IMR-90 (cell line): ENCODE measurements around the gene CBX6. TPM values are rescaled to one million over a fixed set of nuclear protein-coding genes. Genes with fewer than 3 reads are reported as not detected.

Source experiments
- ATAC-seq: fragments of 200-7000 bp; cut with Tn5 transposase; 2 replicates; pipeline ENCODE4 v1.9.1; 2020; ENCODE audit warnings: low read depth, mild to moderate bottlenecking, moderate library complexity
- BruUV-seq: library from RNA; stranded (reverse); fragments of 400-500 nt; replicated peaks from 2 replicates; lab custom pipeline; 2021; lab: Mats Ljungman, UMichigan
- CTCF ChIA-PET: fragments of 300-600 bp; formaldehyde crosslinking; extraction: SDS; loops from one replicate; lab custom pipeline; 2021; ENCODE audit warnings: antibody characterized with exemption; lab: Yijun Ruan, JAX
- POLR2A ChIA-PET: fragments of 300-600 bp; sonication (Branson Sonifier 250); formaldehyde crosslinking; loops from one replicate; lab custom pipeline; 2022; ENCODE audit warnings: antibody characterized with exemption; ENCODE audit not compliant: unreplicated experiment; lab: Charles Lee
- DNase-seq: peaks from one replicate; pipeline ENCODE4 v3.0.0; 2013
- H2AFZ ChIP-seq: replicated peaks from 2 replicates; pipeline ENCODE3; 2013; ENCODE audit warnings: low read length, mild to moderate bottlenecking; ENCODE audit not compliant: poor library complexity
- H2AK5ac ChIP-seq: 2 replicates; pipeline ENCODE4 v1.6.1; 2013; ENCODE audit warnings: low read depth, low read length, inconsistent platforms
- H2AK9ac ChIP-seq: replicated peaks from 2 replicates; pipeline ENCODE3; 2013; ENCODE audit warnings: mild to moderate bottlenecking, low read depth, low read length, moderate library complexity; ENCODE audit not compliant: poor library complexity
- H2BK120ac ChIP-seq: 2 replicates; pipeline ENCODE4 v1.6.1; 2013; ENCODE audit warnings: low read depth, low read length, inconsistent platforms
- H2BK15ac ChIP-seq: 3 replicates; pipeline ENCODE4 v1.6.1; 2013; ENCODE audit warnings: low read depth, low read length, inconsistent platforms
- H2BK20ac ChIP-seq: 2 replicates; pipeline ENCODE4 v1.6.1; 2013; ENCODE audit warnings: low read depth, mild to moderate bottlenecking, inconsistent platforms, low read length, moderate library complexity
- H2BK5ac ChIP-seq: 2 replicates; pipeline ENCODE4 v1.6.1; 2013; ENCODE audit warnings: mild to moderate bottlenecking, low read depth, low read length, inconsistent platforms; ENCODE audit not compliant: poor library complexity, severe bottlenecking
- H3K14ac ChIP-seq: replicated peaks from 2 replicates; pipeline ENCODE4 v1.6.1; 2013; ENCODE audit warnings: low read depth, low read length, inconsistent platforms
- H3K18ac ChIP-seq: 2 replicates; pipeline ENCODE4 v1.6.1; 2013; ENCODE audit warnings: low read depth, low read length, control low read depth
- H3K23ac ChIP-seq: 2 replicates; pipeline ENCODE4 v1.6.1; 2013; ENCODE audit warnings: low read depth, low read length, inconsistent platforms
- H3K27ac ChIP-seq: 2 replicates; pipeline ENCODE4 v1.5.1; 2013; ENCODE audit warnings: mild to moderate bottlenecking, control low read depth, low read length; ENCODE audit not compliant: insufficient read depth
- H3K27me3 ChIP-seq: 2 replicates; pipeline ENCODE4 v1.6.1; 2013; ENCODE audit warnings: low read length; ENCODE audit not compliant: control insufficient read depth, insufficient read depth
- H3K36me3 ChIP-seq: 2 replicates; pipeline ENCODE4 v1.6.1; 2013; ENCODE audit warnings: low read length, mixed read lengths; ENCODE audit not compliant: control insufficient read depth, insufficient read depth
- H3K4ac ChIP-seq: 2 replicates; pipeline ENCODE4 v1.6.1; 2013; ENCODE audit warnings: low read depth, low read length, inconsistent platforms
- H3K4me1 ChIP-seq: 2 replicates; pipeline ENCODE4 v1.6.1; 2013; ENCODE audit warnings: low read length, mixed read lengths; ENCODE audit not compliant: control insufficient read depth, insufficient read depth
- H3K4me2 ChIP-seq: 2 replicates; pipeline ENCODE4 v1.6.1; 2013; ENCODE audit warnings: low read depth, mild to moderate bottlenecking, control low read depth, low read length, moderate library complexity
- H3K4me3 ChIP-seq: 2 replicates; pipeline ENCODE4 v1.5.1; 2013; ENCODE audit warnings: low read depth, mild to moderate bottlenecking, control low read depth, low read length, moderate library complexity; ENCODE audit not compliant: insufficient read depth
- H3K56ac ChIP-seq: 2 replicates; pipeline ENCODE4 v1.6.1; 2013; ENCODE audit warnings: low read length, inconsistent platforms; ENCODE audit not compliant: insufficient read depth; ENCODE audit errors: extremely low read depth
- H3K79me1 ChIP-seq, 2 experiments: 2 replicates each; pipeline ENCODE4 v1.6.1; 2013; ENCODE audit warnings: low read length in 2 of 2, inconsistent platforms in 1 of 2, low read depth in 1 of 2
- H3K9ac ChIP-seq: 2 replicates; pipeline ENCODE4 v1.6.1; 2013; ENCODE audit warnings: low read depth, low read length, control low read depth
- H3K9me1 ChIP-seq: 2 replicates; pipeline ENCODE4 v1.6.1; 2013; ENCODE audit warnings: low read length, inconsistent platforms; ENCODE audit not compliant: insufficient read depth
- H3K9me3 ChIP-seq: 2 replicates; pipeline ENCODE4 v1.6.1; 2013; ENCODE audit warnings: low read length; ENCODE audit not compliant: control insufficient read depth, insufficient read depth
- H4K20me1 ChIP-seq: 2 replicates; pipeline ENCODE4 v1.6.1; 2013; ENCODE audit warnings: low read length, inconsistent platforms; ENCODE audit not compliant: insufficient read depth
- H4K5ac ChIP-seq: 2 replicates; pipeline ENCODE4 v1.6.1; 2013; ENCODE audit warnings: mild to moderate bottlenecking, low read depth, low read length, control low read depth
- H4K8ac ChIP-seq, 2 experiments: 2 replicates each; pipeline ENCODE4 v1.6.1; 2013; ENCODE audit warnings: low read depth in 2 of 2, low read length in 2 of 2, control low read depth in 1 of 2, inconsistent platforms in 1 of 2
- H4K91ac ChIP-seq: 2 replicates; pipeline ENCODE4 v1.6.1; 2013; ENCODE audit warnings: low read depth, low read length, inconsistent platforms; ENCODE audit not compliant: insufficient read depth
- CEBPB ChIP-seq: IDR thresholded peaks from 2 replicates; pipeline ENCODE4 v1.6.1; 2012; ENCODE audit warnings: low read depth, low read length, improper control_type of control experiment
- CHD1 ChIP-seq: IDR thresholded peaks from 2 replicates; pipeline ENCODE4 v1.6.1; 2012; ENCODE audit warnings: low read depth, low read length, improper control_type of control experiment
- CTCF ChIP-seq: conservative IDR thresholded peaks from 2 replicates; pipeline ENCODE4 v1.5.1; 2012; ENCODE audit warnings: mild to moderate bottlenecking, low read depth, low read length, improper control_type of control experiment
- MXI1 ChIP-seq: IDR thresholded peaks from 2 replicates; pipeline ENCODE4 v1.6.1; 2012; ENCODE audit warnings: low read depth, mild to moderate bottlenecking, low read length, moderate library complexity, borderline replicate concordance
- NFE2L2 ChIP-seq: fragments of 150-350 bp; IDR thresholded peaks from 2 replicates; pipeline ENCODE4 v1.6.1; 2016; ENCODE audit warnings: low read depth, mild to moderate bottlenecking, low read length
- POLR2A ChIP-seq: IDR thresholded peaks from 2 replicates; pipeline ENCODE4 v1.6.1; 2012; ENCODE audit warnings: mild to moderate bottlenecking, low read depth, low read length
- RAD21 ChIP-seq: IDR thresholded peaks from 2 replicates; pipeline ENCODE4 v1.6.1; 2012; ENCODE audit warnings: low read length, improper control_type of control experiment
- USF2 ChIP-seq: fragments of 150-350 bp; IDR thresholded peaks from 2 replicates; pipeline ENCODE4 v1.6.1; 2017; ENCODE audit warnings: mild to moderate bottlenecking, antibody characterized with exemption, low read length, low read depth
- WGBS, 2 experiments: methylation state at CpG; one replicate each; pipeline versions ENCODE4 v1.1.5 to v1.1.7; 2013; ENCODE audit warnings: missing lambda C conversion rate in 2 of 2; ENCODE audit not compliant: insufficient read length in 1 of 2; ENCODE audit errors: extremely low coverage in 2 of 2; 5-methylcytosine and 5-hydroxymethylcytosine counted together
- dilution Hi-C: fragments of 300-500 bp; cut with HindIII; formaldehyde crosslinking; loops from one replicate; pipeline ENCODE4 v1.14.3; 2018; ENCODE audit warnings: low sequenced_read_pairs; ENCODE audit not compliant: unreplicated experiment
- in situ Hi-C: fragments of 300-500 bp; cut with MboI; formaldehyde crosslinking; loops from 3 replicates; pipeline ENCODE4 v1.14.3; 2019; ENCODE audit warnings: low sequenced_read_pairs, inconsistent platforms, mixed read lengths
- intact Hi-C: fragments of 100-400 bp; cut with micrococcal nuclease; formaldehyde crosslinking; loops from 2 replicates; pipeline ENCODE4 v1.10.0; 2022
- polyA plus RNA-seq, 3 experiments: library from polyadenylated mRNA; depleted of rRNA; stranded (reverse); fragments of >200 nt; gene quantifications; 2 replicates each; pipeline ENCODE4 v1.2.3, GENCODE V29; 2012; ENCODE audit warnings: low replicate concordance in 1 of 3
- total RNA-seq: library from RNA; depleted of rRNA; stranded (reverse); fragments of >200 nt; gene quantifications from 2 replicates; pipeline ENCODE4 v1.2.3, GENCODE V29; 2012

CBX6 gene
- total and polyA plus RNA-seq, 2 of the 4 experiments (the other 2 are of a cell fraction) = 15.2 to 19.0 TPM

GRCh38 chr22:38901111-38901641 lies 29.2 kb upstream of the CBX6 start:
- WGBS, 2 experiments = 51% methylated on average over 4 of the region's 5 CpGs; no CpG with 5 or more reads in 1 of the 2 experiments
- BruUV-seq = no TSS peak
- Histone ChIP-seq H3K9me1 (no peaks in the 10 kb centered on the region), H2AFZ (no peak overlapping the region), H2BK20ac (no peak overlapping the region), H4K20me1 (no peaks in the 10 kb centered on the region), H2BK120ac (no peak overlapping the region), H3K23ac (no peak overlapping the region), H3K9me3 (peaks cover 2% of the 10 kb centered on the region; the same call in 1 of the 2 replicates), H3K36me3 (no peaks in the 10 kb centered on the region), H3K18ac (no peak overlapping the region), H3K4me2 (no peak overlapping the region), H2BK5ac (no peak overlapping the region), H2AK9ac (no peak overlapping the region), H4K91ac (no peak overlapping the region), H3K9ac (no peak overlapping the region), H3K79me1 (no peaks in the 10 kb centered on the region), H3K4me1 (no peaks in the 10 kb centered on the region), H3K27ac (no peak overlapping the region), H2AK5ac (no peak overlapping the region), H4K5ac (no peak overlapping the region), H3K4ac (no peak overlapping the region), H3K56ac (no peak overlapping the region), H3K27me3 (peaks cover 11% of the 10 kb centered on the region), H3K14ac (no peak overlapping the region), H4K8ac (no peak overlapping the region), H2BK15ac (no peak overlapping the region), H3K4me3 (no peak overlapping the region)
- CTCF ChIA-PET = no interaction called here
- ATAC-seq (no peak), DNase-seq (no peak)
- TF ChIP-seq CEBPB = no peak
- TF ChIP-seq CTCF = no peak
- no peak for TF ChIP-seq MXI1
- TF ChIP-seq CHD1 = no peak
- no peak for TF ChIP-seq USF2
- TF ChIP-seq NFE2L2 = no peak
- no peak for TF ChIP-seq RAD21
- no peak for TF ChIP-seq POLR2A
- POLR2A ChIA-PET = no interaction called here
- dilution Hi-C loops (no loop called here), intact Hi-C loops (no loop called here), in situ Hi-C loops (no loop called here)
